Measurements from ENCODE around the gene ZNF880. TPM values are rescaled to one million over a fixed set of nuclear protein-coding genes. Genes with fewer than 3 reads are reported as not detected.
"Not testable (repeated sequence)": the region's sequence is repeated elsewhere in the genome, so short reads cannot be mapped to it uniquely, and the experiment has no call there.

ZNF880 gene
- polyA plus RNA-seq (2012; ENCODE audit: missing spikeins), result 1.2 TPM

- DNase-seq (ENCODE audit: insufficient read length), result peak; percentile 11
- no peak for FAIRE-seq
- no peak for TF ChIP-seq POLR2A (IDR thresholded peaks at IDR 0.05; ENCODE audit: low read depth, low read length)
- no peak for TF ChIP-seq POLR2AphosphoS5 (IDR thresholded peaks at IDR 0.05; ENCODE audit: low read depth, low read length)
- no peak for TF ChIP-seq TAF1 (IDR thresholded peaks at IDR 0.05; ENCODE audit: borderline replicate concordance, low read depth, low read length)
Observed at GRCh38 chr19:52369559-52370340, at the start of gene ZNF880. Gene ZNF880, plus strand, starts transcription at chr19:52369923. Its CDS starts 43 bp downstream, at chr19:52369966.

- no peak for DNase-seq (ENCODE audit: insufficient read length)
- no peak for TF ChIP-seq TAF1 (IDR thresholded peaks at IDR 0.05; ENCODE audit: borderline replicate concordance, low read depth, low read length)
- TF ChIP-seq POLR2A (IDR thresholded peaks at IDR 0.05; ENCODE audit: low read depth, low read length), result no peak
- no peak for TF ChIP-seq POLR2AphosphoS5 (IDR thresholded peaks at IDR 0.05; ENCODE audit: low read depth, low read length)
- no peak for FAIRE-seq
Observed at GRCh38 chr19:52322429-52322828, 47.3 kb upstream of the ZNF880 start.

- no peak for DNase-seq (ENCODE audit: insufficient read length)
- TF ChIP-seq TAF1 (IDR thresholded peaks at IDR 0.05; ENCODE audit: borderline replicate concordance, low read depth, low read length) (no peak), POLR2A (IDR thresholded peaks at IDR 0.05; ENCODE audit: low read depth, low read length) (no peak), POLR2AphosphoS5 (IDR thresholded peaks at IDR 0.05; ENCODE audit: low read depth, low read length) (no peak)
- no peak for FAIRE-seq
Observed at GRCh38 chr19:52331757-52332156, 38.0 kb upstream of the ZNF880 start.

- DNase-seq (ENCODE audit: insufficient read length) (no peak), FAIRE-seq (no peak)
Observed at GRCh38 chr19:52335768-52336116, 34.0 kb upstream of the ZNF880 start.

GRCh38 chr19:52336117-52336790, 33.5 kb upstream of the ZNF880 start, which contains the start of gene ZNF610:
Gene ZNF610, plus strand, starts transcription at chr19:52336243. Its CDS starts 12,930 bp downstream, at chr19:52349173.
- TF ChIP-seq POLR2A (IDR thresholded peaks at IDR 0.05; ENCODE audit: low read depth, low read length) (peak; percentile 58; the same call in 1 of the 2 replicates), POLR2AphosphoS5 (IDR thresholded peaks at IDR 0.05; ENCODE audit: low read depth, low read length) (peak; percentile 65), TAF1 (IDR thresholded peaks at IDR 0.05; ENCODE audit: borderline replicate concordance, low read depth, low read length) (no peak)
- peak; percentile 50 for DNase-seq (ENCODE audit: insufficient read length)
- FAIRE-seq, result no peak

More at GRCh38 chr19:52335768-52336116, 34.0 kb upstream of the ZNF880 start:
- TF ChIP-seq TAF1 (IDR thresholded peaks at IDR 0.05; ENCODE audit: borderline replicate concordance, low read depth, low read length) (no peak; the same call in 1 of the 2 replicates), POLR2A (IDR thresholded peaks at IDR 0.05; ENCODE audit: low read depth, low read length) (no peak), POLR2AphosphoS5 (IDR thresholded peaks at IDR 0.05; ENCODE audit: low read depth, low read length) (no peak)

- no peak for TF ChIP-seq TAF1 (IDR thresholded peaks at IDR 0.05; ENCODE audit: borderline replicate concordance, low read depth, low read length)
- no peak for TF ChIP-seq POLR2A (IDR thresholded peaks at IDR 0.05; ENCODE audit: low read depth, low read length)
- TF ChIP-seq POLR2AphosphoS5 (IDR thresholded peaks at IDR 0.05; ENCODE audit: low read depth, low read length), result no peak
- FAIRE-seq (no peak), DNase-seq (ENCODE audit: insufficient read length) (no peak)
Observed at GRCh38 chr19:52336791-52337381, 32.8 kb upstream of the ZNF880 start.

- DNase-seq (ENCODE audit: insufficient read length); FAIRE-seq: not testable (repeated sequence)
Observed at GRCh38 chr19:52339022-52339421, 30.7 kb upstream of the ZNF880 start.

- FAIRE-seq (no peak), DNase-seq (ENCODE audit: insufficient read length) (peak; percentile 14)
- no peak for TF ChIP-seq TAF1 (IDR thresholded peaks at IDR 0.05; ENCODE audit: borderline replicate concordance, low read depth, low read length)
- no peak for TF ChIP-seq POLR2A (IDR thresholded peaks at IDR 0.05; ENCODE audit: low read depth, low read length)
- no peak for TF ChIP-seq POLR2AphosphoS5 (IDR thresholded peaks at IDR 0.05; ENCODE audit: low read depth, low read length)
Observed at GRCh38 chr19:52343548-52343947, 26.2 kb upstream of the ZNF880 start.

- FAIRE-seq (no peak), DNase-seq (ENCODE audit: insufficient read length) (no peak)
- TF ChIP-seq POLR2AphosphoS5 (IDR thresholded peaks at IDR 0.05; ENCODE audit: low read depth, low read length) (no peak), POLR2A (IDR thresholded peaks at IDR 0.05; ENCODE audit: low read depth, low read length) (no peak), TAF1 (IDR thresholded peaks at IDR 0.05; ENCODE audit: borderline replicate concordance, low read depth, low read length) (no peak)
Observed at GRCh38 chr19:52345162-52345561, 24.6 kb upstream of the ZNF880 start.

- TF ChIP-seq POLR2A (IDR thresholded peaks at IDR 0.05; ENCODE audit: low read depth, low read length), result no peak
- TF ChIP-seq TAF1 (IDR thresholded peaks at IDR 0.05; ENCODE audit: borderline replicate concordance, low read depth, low read length), result no peak
- TF ChIP-seq POLR2AphosphoS5 (IDR thresholded peaks at IDR 0.05; ENCODE audit: low read depth, low read length), result no peak
- no peak for FAIRE-seq
- DNase-seq (ENCODE audit: insufficient read length), result no peak
Observed at GRCh38 chr19:52351512-52351911, 18.2 kb upstream of the ZNF880 start.

- TF ChIP-seq POLR2A (IDR thresholded peaks at IDR 0.05; ENCODE audit: low read depth, low read length), result no peak
- no peak for TF ChIP-seq POLR2AphosphoS5 (IDR thresholded peaks at IDR 0.05; ENCODE audit: low read depth, low read length)
- TF ChIP-seq TAF1 (IDR thresholded peaks at IDR 0.05; ENCODE audit: borderline replicate concordance, low read depth, low read length), result no peak
- FAIRE-seq (no peak), DNase-seq (ENCODE audit: insufficient read length) (no peak)
Observed at GRCh38 chr19:52366414-52366824, 3.3 kb upstream of the ZNF880 start.

Measured in GM12892 (cell line).